GM12891 (cell line): ENCODE data around the gene PACS2.
A peak's percentile ranks its signal among the peaks of the same experiment; 100 is the strongest.

Experiments used
- DNase-seq: peaks from one replicate; pipeline ENCODE4 v3.0.0; 2011; ENCODE audit warnings: low spot score; ENCODE audit not compliant: insufficient read length
- FAIRE-seq: peaks from 2 replicates; lab custom pipeline; 2011; peaks lifted over from hg19 to GRCh38; lab: Jason Lieb, UNC
- PAX5 ChIP-seq: IDR thresholded peaks from 2 replicates; pipeline ENCODE4 v1.6.1; 2011; ENCODE audit warnings: low read length, moderate library complexity, mild to moderate bottlenecking; ENCODE audit not compliant: insufficient read depth, severe bottlenecking
- POLR2A ChIP-seq: IDR thresholded peaks from 2 replicates; pipeline ENCODE4 v1.6.1; 2011; ENCODE audit warnings: low read depth, low read length, control low read depth
- POLR2AphosphoS5 ChIP-seq: IDR thresholded peaks from 2 replicates; pipeline ENCODE4 v1.6.1; 2011; ENCODE audit warnings: low read depth, low read length, control low read depth
- POU2F2 ChIP-seq: IDR thresholded peaks from 2 replicates; pipeline ENCODE4 v1.6.1; 2011; ENCODE audit warnings: low read depth, mild to moderate bottlenecking, control low read depth, low read length, moderate library complexity
- SPI1 ChIP-seq: IDR thresholded peaks from 2 replicates; pipeline ENCODE4 v1.6.1; 2011; ENCODE audit warnings: low read depth, low read length, control low read depth
- TAF1 ChIP-seq: IDR thresholded peaks from 2 replicates; pipeline ENCODE4 v1.6.1; 2011; ENCODE audit warnings: low read depth, low read length, control low read depth

The PACS2 gene

GRCh38 chr14:105418269-105419194 lies 104.0 kb downstream of the PACS2 start:
- DNase-seq (no peak), FAIRE-seq (no peak)
- TF ChIP-seq SPI1 (no peak), POU2F2 (no peak), PAX5 (no peak), TAF1 (no peak), POLR2A (no peak), POLR2AphosphoS5 (no peak)

GRCh38 chr14:105419195-105420091 lies 104.9 kb downstream of the PACS2 start, which contains the start of gene MTA1:
MTA1 (plus strand) TSS chr14:105419827; CDS start chr14:105420036, 209 bp downstream.
- TF ChIP-seq POLR2AphosphoS5 (no peak), POU2F2 (no peak), POLR2A (no peak), TAF1 (no peak), PAX5 (no peak)
- no peak for FAIRE-seq
- DNase-seq = peak; percentile 85

GRCh38 chr14:105420101-105420973 lies 105.8 kb downstream of the PACS2 start:
- TF ChIP-seq PAX5 (no peak), POU2F2 (no peak), POLR2A (no peak), TAF1 (no peak), POLR2AphosphoS5 (no peak), SPI1 (no peak)
- DNase-seq (no peak), FAIRE-seq (no peak)

- DNase-seq = no peak
- TF ChIP-seq TAF1 = no peak
- TF ChIP-seq PAX5 = no peak
- TF ChIP-seq POU2F2 = no peak
- TF ChIP-seq POLR2A = no peak
- no peak for TF ChIP-seq POLR2AphosphoS5
- TF ChIP-seq SPI1 = no peak
- FAIRE-seq = no peak
Measured at GRCh38 chr14:105420974-105421674, 106.6 kb downstream of the PACS2 start.

- no peak for TF ChIP-seq PAX5
- TF ChIP-seq SPI1 = peak; percentile 42; the same call in 1 of the 2 replicates
- DNase-seq (no peak), FAIRE-seq (peak; percentile 26)
Measured at GRCh38 chr14:105421723-105422615, 107.4 kb downstream of the PACS2 start.

- no peak for DNase-seq
Measured at GRCh38 chr14:105422695-105423487, 108.3 kb downstream of the PACS2 start.

GRCh38 chr14:105423488-105424195 lies 109.1 kb downstream of the PACS2 start:
- TF ChIP-seq POU2F2 (no peak), PAX5 (no peak), TAF1 (no peak), POLR2A (no peak), SPI1 (no peak), POLR2AphosphoS5 (no peak)
- no peak for DNase-seq
- FAIRE-seq = no peak

More at GRCh38 chr14:105422695-105423487, 108.3 kb downstream of the PACS2 start:
- peak; percentile 38 for FAIRE-seq
- TF ChIP-seq POU2F2 = no peak
- TF ChIP-seq POLR2AphosphoS5 = no peak
- no peak for TF ChIP-seq PAX5
- TF ChIP-seq SPI1 = no peak
- TF ChIP-seq TAF1 = no peak
- no peak for TF ChIP-seq POLR2A
